NCI-H2081 (cell line): Measurements from ENCODE around the gene MRNIP.
"Not testable (repeated sequence)": the region's sequence is repeated elsewhere in the genome, so short reads cannot be mapped to it uniquely, and the experiment has no call there.

Source experiments
- DNase-seq, 2 experiments: peaks; one replicate each; lab custom pipeline; 2025; lab: John Stamatoyannopoulos, UW

Gene MRNIP

GRCh38 chr5:179792612-179793467 is 65.8 kb downstream of the MRNIP start:
- no peak for DNase-seq

GRCh38 chr5:179791881-179792611 is 66.6 kb downstream of the MRNIP start:
- no peak for DNase-seq

- DNase-seq: not testable (repeated sequence)
Measured at GRCh38 chr5:179789278-179789677, 69.3 kb downstream of the MRNIP start.

GRCh38 chr5:179788193-179788854 is 70.3 kb downstream of the MRNIP start:
- no peak for DNase-seq
